Measurements from ENCODE around the gene EEF2KMT. TPM values are rescaled to one million over a fixed set of nuclear protein-coding genes. Genes with fewer than 3 reads are reported as not detected.

EEF2KMT gene
- total and polyA plus RNA-seq, 2 of the 8 experiments (the other 6 are each of a cell fraction or from before 2014, with no cell fraction given), result 35.8 to 37.0 TPM

DNA sequence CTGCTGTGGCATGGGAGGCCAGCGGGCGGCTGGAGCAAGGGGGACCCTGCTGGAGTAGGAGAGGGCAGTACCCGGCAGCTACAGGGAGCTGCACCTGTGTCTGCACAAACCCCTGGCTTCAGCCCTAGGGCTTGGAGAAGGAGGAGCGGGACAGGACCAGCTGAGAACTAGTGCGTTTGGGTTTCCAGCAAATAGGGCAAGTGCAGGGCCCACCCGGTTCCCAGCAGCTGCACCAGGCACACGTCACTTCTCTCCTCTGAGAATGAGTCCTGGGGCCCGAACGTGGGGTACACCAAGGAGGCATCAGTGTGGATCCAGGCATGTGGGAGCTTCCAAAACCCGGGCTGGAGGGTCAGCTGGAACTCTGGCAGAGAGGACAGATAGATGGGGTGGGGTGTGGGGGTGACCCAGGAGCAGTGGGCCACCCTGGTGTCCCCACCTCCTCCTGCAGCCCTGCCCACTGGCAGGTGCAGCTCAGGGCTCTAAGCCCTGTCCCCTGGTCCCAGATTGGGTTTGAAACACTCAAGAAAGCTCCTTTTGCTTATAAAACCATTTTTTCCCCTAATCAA lies 37.4 kb downstream of the EEF2KMT start (continued):
- TF ChIP-seq, protein P1, sequence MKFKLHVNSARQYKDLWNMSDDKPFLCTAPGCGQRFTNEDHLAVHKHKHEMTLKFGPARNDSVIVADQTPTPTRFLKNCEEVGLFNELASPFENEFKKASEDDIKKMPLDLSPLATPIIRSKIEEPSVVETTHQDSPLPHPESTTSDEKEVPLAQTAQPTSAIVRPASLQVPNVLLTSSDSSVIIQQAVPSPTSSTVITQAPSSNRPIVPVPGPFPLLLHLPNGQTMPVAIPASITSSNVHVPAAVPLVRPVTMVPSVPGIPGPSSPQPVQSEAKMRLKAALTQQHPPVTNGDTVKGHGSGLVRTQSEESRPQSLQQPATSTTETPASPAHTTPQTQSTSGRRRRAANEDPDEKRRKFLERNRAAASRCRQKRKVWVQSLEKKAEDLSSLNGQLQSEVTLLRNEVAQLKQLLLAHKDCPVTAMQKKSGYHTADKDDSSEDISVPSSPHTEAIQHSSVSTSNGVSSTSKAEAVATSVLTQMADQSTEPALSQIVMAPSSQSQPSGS (IDR thresholded peaks at IDR 0.05; ENCODE audit: low read length), result no peak
- TF ChIP-seq CREB1 (IDR thresholded peaks at IDR 0.05) (no peak), FOSL1 (IDR thresholded peaks at IDR 0.05; ENCODE audit: insufficient read depth, low read depth, low read length) (no peak), BCL11A (IDR thresholded peaks at IDR 0.05; ENCODE audit: low read depth in 2 of 2, low read length in 2 of 2) (no peak), GABPA (IDR thresholded peaks at IDR 0.05; ENCODE audit: borderline replicate concordance, insufficient read depth, low read length) (no peak)

Data from H1 (cell line).